H1 (cell line): ENCODE measurements around the gene POLE4. TPM values are rescaled to one million over a fixed set of nuclear protein-coding genes. Genes with fewer than 3 reads are reported as not detected.

Experiments used
- CTCF ChIA-PET: fragments of 300-600 bp; sonication (Branson Sonifier 250); formaldehyde crosslinking; loops from one replicate; lab custom pipeline; 2021; ENCODE audit not compliant: partially characterized antibody; lab: Charles Lee
- POLR2A ChIA-PET: fragments of 300-600 bp; sonication (Branson Sonifier 250); formaldehyde crosslinking; loops from one replicate; lab custom pipeline; 2021; ENCODE audit warnings: inconsistent platforms; ENCODE audit not compliant: partially characterized antibody; lab: Charles Lee
- DNase-seq, 2 experiments: peaks; one replicate each; pipeline versions ENCODE4 v3.0.0 to v3.0.0-alpha.2; 2010 to 2022; ENCODE audit warnings: low spot score in 2 of 2, low read depth in 1 of 2, mixed read lengths in 1 of 2
- FAIRE-seq: peaks from 2 replicates; lab custom pipeline; 2011; peaks lifted over from hg19 to GRCh38; lab: Jason Lieb, UNC
- H2AFZ ChIP-seq: 2 replicates; pipeline ENCODE4 v1.8.1; 2012; ENCODE audit warnings: low read length, inconsistent platforms
- H2AK5ac ChIP-seq: 2 replicates; pipeline ENCODE4 v1.6.1; 2013; ENCODE audit warnings: low read depth, low read length
- H2BK120ac ChIP-seq: replicated peaks from 2 replicates; pipeline ENCODE3; 2013; ENCODE audit warnings: low read depth, low read length, inconsistent platforms
- H2BK12ac ChIP-seq: 2 replicates; pipeline ENCODE4 v1.6.1; 2013; ENCODE audit warnings: low read depth, low read length
- H2BK15ac ChIP-seq: 2 replicates; pipeline ENCODE4 v1.6.1; 2013; ENCODE audit warnings: low read length
- H2BK20ac ChIP-seq: 2 replicates; pipeline ENCODE4 v1.6.1; 2013; ENCODE audit warnings: low read length
- H2BK5ac ChIP-seq: 2 replicates; pipeline ENCODE4 v1.6.1; 2013; ENCODE audit warnings: low read depth, low read length
- H3K14ac ChIP-seq: 2 replicates; pipeline ENCODE4 v1.6.1; 2013; ENCODE audit warnings: inconsistent platforms; ENCODE audit not compliant: insufficient read length
- H3K18ac ChIP-seq: 2 replicates; pipeline ENCODE4 v1.6.1; 2013; ENCODE audit warnings: low read length; ENCODE audit errors: extremely low read depth
- H3K23ac ChIP-seq: 2 replicates; pipeline ENCODE4 v1.6.1; 2013; ENCODE audit warnings: inconsistent platforms; ENCODE audit not compliant: insufficient read length
- H3K23me2 ChIP-seq: 2 replicates; pipeline ENCODE4 v1.6.1; 2013; ENCODE audit warnings: low read depth, low read length
- H3K27ac ChIP-seq: 2 replicates; pipeline ENCODE4 v1.6.1; 2011; ENCODE audit warnings: low read depth, low read length, inconsistent platforms
- H3K27me3 ChIP-seq, 4 experiments: replicated peaks in 1 of 4; 1 replicate in 1 of 4; 2 replicates in 3 of 4; pipeline versions ENCODE4 v1.6.1 to v1.8.1; 2011 to 2013; ENCODE audit warnings: low read length in 3 of 4, mild to moderate bottlenecking in 3 of 4, inconsistent platforms in 2 of 4, mixed read lengths in 2 of 4, moderate library complexity in 1 of 4; ENCODE audit not compliant: control insufficient read depth in 3 of 4, insufficient read depth in 3 of 4; ENCODE audit errors: extremely low read depth in 1 of 4
- H3K36me3 ChIP-seq, 4 experiments: 2 replicates each; pipeline versions ENCODE4 v1.6.1 to v1.8.1; 2011 to 2013; ENCODE audit warnings: mild to moderate bottlenecking in 4 of 4, low read length in 3 of 4, moderate library complexity in 2 of 4, control low read depth in 1 of 4, inconsistent platforms in 1 of 4; ENCODE audit not compliant: insufficient read depth in 4 of 4, control insufficient read depth in 2 of 4
- H3K4ac ChIP-seq: replicated peaks from 2 replicates; pipeline ENCODE3; 2013; ENCODE audit warnings: low read length, low read depth, mixed read lengths, inconsistent platforms; ENCODE audit not compliant: insufficient read length
- H3K4me1 ChIP-seq, 4 experiments: replicated peaks in 1 of 4; 1 replicate in 1 of 4; 2 replicates in 3 of 4; pipeline versions ENCODE4 v1.6.1 to v1.8.1; 2011 to 2013; ENCODE audit warnings: low read length in 3 of 4, inconsistent platforms in 2 of 4, mixed read lengths in 1 of 4; ENCODE audit not compliant: insufficient read depth in 4 of 4, control insufficient read depth in 3 of 4
- H3K4me2 ChIP-seq, 2 experiments: 2 replicates each; pipeline versions ENCODE4 v1.6.1 to v1.8.1; 2011 to 2013; ENCODE audit warnings: low read depth in 2 of 2, low read length in 2 of 2, control low read depth in 1 of 2, inconsistent platforms in 1 of 2, mild to moderate bottlenecking in 1 of 2; ENCODE audit not compliant: insufficient read depth in 1 of 2
- H3K4me3 ChIP-seq, 4 experiments: fragments of 200-600, 300-600 bp in 1 of 4; sonication (generic), shearing (Covaris generic), sonication (Bioruptor Twin) in 1 of 4; 2 replicates each; pipeline versions ENCODE4 v1.5.1 to v1.8.1; 2011 to 2016; ENCODE audit warnings: low read length in 4 of 4, low read depth in 3 of 4, control low read depth in 2 of 4, inconsistent platforms in 2 of 4, mild to moderate bottlenecking in 2 of 4, mixed read lengths in 1 of 4, moderate library complexity in 1 of 4; ENCODE audit not compliant: insufficient read depth in 2 of 4; ENCODE audit errors: extremely low read depth in 1 of 4
- H3K56ac ChIP-seq: replicated peaks from 2 replicates; pipeline ENCODE3; 2013; ENCODE audit warnings: low read depth, mild to moderate bottlenecking, mixed read lengths, low read length, inconsistent platforms; ENCODE audit not compliant: insufficient read length
- H3K79me1 ChIP-seq: 2 replicates; pipeline ENCODE4 v1.6.1; 2013; ENCODE audit warnings: low read depth, low read length, control low read depth
- H3K79me2 ChIP-seq, 2 experiments: 2 replicates each; pipeline versions ENCODE4 v1.6.1 to v1.8.1; 2012 to 2013; ENCODE audit warnings: low read length in 2 of 2, mild to moderate bottlenecking in 2 of 2, inconsistent platforms in 1 of 2; ENCODE audit not compliant: insufficient read depth in 2 of 2, control insufficient read depth in 1 of 2
- H3K9ac ChIP-seq, 4 experiments: replicated peaks in 1 of 4; 1 replicate in 1 of 4; 2 replicates in 3 of 4; pipeline versions ENCODE4 v1.6.1 to v1.8.1; 2011 to 2013; ENCODE audit warnings: low read depth in 3 of 4, low read length in 3 of 4, control low read depth in 2 of 4, mild to moderate bottlenecking in 2 of 4, moderate library complexity in 2 of 4, inconsistent platforms in 1 of 4; ENCODE audit errors: extremely low read depth in 1 of 4
- H3K9me3 ChIP-seq, 2 experiments: 2 replicates each; pipeline versions ENCODE4 v1.6.1 to v1.8.1; 2012 to 2013; ENCODE audit warnings: mild to moderate bottlenecking in 2 of 2, moderate library complexity in 2 of 2, control low read depth in 1 of 2, inconsistent platforms in 1 of 2, low read depth in 1 of 2, low read length in 1 of 2, mixed read lengths in 1 of 2; ENCODE audit not compliant: insufficient read depth in 2 of 2
- H4K20me1 ChIP-seq, 2 experiments: replicated peaks in 1 of 2; 2 replicates each; pipeline versions ENCODE3 to v1.8.1; 2011 to 2013; ENCODE audit warnings: inconsistent platforms in 2 of 2, low read length in 2 of 2, mild to moderate bottlenecking in 1 of 2; ENCODE audit not compliant: insufficient read depth in 2 of 2, control insufficient read depth in 1 of 2
- H4K5ac ChIP-seq: 2 replicates; pipeline ENCODE4 v1.6.1; 2013; ENCODE audit warnings: low read length, low read depth, mixed read lengths, inconsistent platforms; ENCODE audit not compliant: insufficient read length
- H4K8ac ChIP-seq: 2 replicates; pipeline ENCODE4 v1.8.0; 2013; ENCODE audit warnings: mild to moderate bottlenecking, moderate library complexity, low read length, inconsistent platforms; ENCODE audit not compliant: insufficient read depth; ENCODE audit errors: extremely low read depth
- H4K91ac ChIP-seq: replicated peaks from 2 replicates; pipeline ENCODE3; 2013; ENCODE audit warnings: low read length, mixed read lengths, inconsistent platforms; ENCODE audit not compliant: insufficient read length
- JUN ChIP-seq: IDR thresholded peaks from 2 replicates; pipeline ENCODE4 v1.6.1; 2011; ENCODE audit warnings: low read depth, mild to moderate bottlenecking, improper control_type of control experiment, low read length
- KDM5A ChIP-seq: fragments of 200-600 bp; IDR thresholded peaks from 2 replicates; pipeline ENCODE4 v1.7.1; 2012; ENCODE audit warnings: mild to moderate bottlenecking, low read length, inconsistent platforms, mixed read lengths
- POLR2A ChIP-seq, 2 experiments: IDR thresholded peaks; 1 replicate in 1 of 2; 2 replicates in 1 of 2; pipeline ENCODE4 v1.6.1; 2011; ENCODE audit warnings: low read depth in 2 of 2, low read length in 2 of 2, mild to moderate bottlenecking in 2 of 2; ENCODE audit errors: control extremely low read depth in 1 of 2
- WGBS, 2 experiments: shearing (Covaris generic) in 1 of 2; methylation state at CpG; one replicate each; pipeline versions ENCODE4 v1.1.6 to v1.1.7; 2013 to 2015; ENCODE audit warnings: low lambda C conversion rate in 2 of 2, mixed read lengths in 2 of 2, inconsistent platforms in 1 of 2, low coverage in 1 of 2, missing lambda C conversion rate in 1 of 2; ENCODE audit not compliant: insufficient replicate concordance in 2 of 2, insufficient coverage in 1 of 2, insufficient read length in 1 of 2; ENCODE audit errors: extremely low coverage in 1 of 2, missing lambda C conversion rate in 1 of 2; 5-methylcytosine and 5-hydroxymethylcytosine counted together
- polyA plus RNA-seq, 7 experiments: library from polyadenylated mRNA; depleted of rRNA in 3 of 7; stranded (reverse) in 5 of 7; unstranded in 2 of 7; fragments of >200 nt in 5 of 7; fragments of 200-250 nt in 2 of 7; gene quantifications; 1 replicate in 5 of 7; 2 replicates in 1 of 7; 4 replicates in 1 of 7; pipeline versions ENCODE4 v1.2.1 to v1.2.3, GENCODE V29; 2011 to 2013; ENCODE audit warnings: missing spikeins in 2 of 7, mixed read lengths in 2 of 7
- total RNA-seq: library from RNA; stranded (reverse); fragmentation: NEBNext Ultra II Directional; extraction: Animal tissue kit (Norgen Biotek cat#: 25700); gene quantifications from 2 replicates; pipeline ENCODE4 v1.2.1, GENCODE V29; 2021

The POLE4 gene
- total and polyA plus RNA-seq, 2 of the 8 experiments (the other 6 are each of a cell fraction or from before 2014, with no cell fraction given) = 16.7 to 44.7 TPM

DNA sequence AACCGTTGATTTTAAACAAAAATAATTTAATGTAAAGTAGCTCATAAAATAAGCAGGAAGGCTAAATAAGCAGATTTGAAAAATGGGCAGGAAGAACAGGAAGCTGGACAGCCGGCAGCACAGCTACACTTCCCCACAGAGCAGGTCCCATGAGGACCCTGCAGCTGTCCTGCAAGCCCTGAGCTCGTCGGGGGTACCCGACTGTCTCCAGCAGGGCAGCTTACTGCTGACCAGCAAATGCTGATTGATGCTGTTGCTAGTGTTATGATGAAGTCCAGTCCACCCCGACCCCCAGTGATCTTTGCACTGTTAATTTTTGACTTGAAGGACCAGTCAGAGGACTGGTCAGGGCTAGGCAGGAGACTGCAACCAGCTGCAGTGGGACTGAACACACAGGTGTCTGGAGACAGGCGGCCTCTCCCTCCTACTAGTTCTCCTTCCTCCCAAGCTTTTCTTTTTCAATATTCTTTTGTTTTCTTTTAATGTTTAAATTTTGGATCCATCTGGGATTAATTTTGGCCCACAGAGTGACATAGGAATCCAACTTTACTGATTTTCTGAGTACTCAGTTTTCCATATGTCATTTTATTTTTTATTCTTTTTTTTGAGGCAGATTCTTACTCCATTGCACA is 27.7 kb downstream of the POLE4 start:
- FAIRE-seq = no peak
- ChIA-PET CTCF (interaction anchor here (0.6 to 1.5 kb wide), 6 partner anchors 30 to 1133 kb away, joined by 3 to 5 read pairs (median 3); no protein-coding TSS in a partner anchor), POLR2A (no interaction called here)
- no peak for DNase-seq
- WGBS, 2 experiments = 94% methylated on average over 7 of the region's 7 CpGs; no CpG with 5 or more reads in 1 of the 2 experiments
- Histone ChIP-seq H3K4ac (no peak overlapping the region), H3K18ac (no peak overlapping the region), H3K79me2 (no peaks in the 10 kb centered on the region), H3K9ac (no peak overlapping the region), H3K4me1 (no peaks in the 10 kb centered on the region; a peak in 1 of 7 replicates), H4K5ac (no peak overlapping the region), H3K56ac (no peak overlapping the region), H3K14ac (no peak overlapping the region), H4K91ac (no peak overlapping the region), H3K4me3 (no peak overlapping the region), H2AFZ (no peak overlapping the region), H4K20me1 (no peaks in the 10 kb centered on the region), H2AK5ac (no peak overlapping the region), H4K8ac (no peak overlapping the region), H2BK20ac (no peak overlapping the region), H3K9me3 (no peaks in the 10 kb centered on the region), H2BK5ac (no peak overlapping the region), H3K23ac (no peak overlapping the region), H2BK15ac (no peak overlapping the region), H2BK120ac (no peak overlapping the region), H3K27ac (no peak overlapping the region), H3K4me2 (no peak overlapping the region), H3K27me3 (no peaks in the 10 kb centered on the region), H3K23me2 (no peaks in the 10 kb centered on the region; the same call in 1 of the 2 replicates), H3K79me1 (no peaks in the 10 kb centered on the region), H2BK12ac (no peak overlapping the region), H3K36me3 (no peaks in the 10 kb centered on the region)
- TF ChIP-seq POLR2A (IDR thresholded peaks at IDR 0.05; ENCODE audit: control extremely low read depth in 1 of 2, low read depth in 2 of 2, low read length in 2 of 2) = no peak
- no peak for TF ChIP-seq KDM5A
- no peak for TF ChIP-seq JUN
